Measurements from ENCODE around the gene MORN1. TPM values are rescaled to one million over a fixed set of nuclear protein-coding genes. Genes with fewer than 3 reads are reported as not detected.
"Not testable (repeated sequence)": the region's sequence is repeated elsewhere in the genome, so short reads cannot be mapped to it uniquely, and the experiment has no call there.

Gene MORN1
- total RNA-seq, 2 experiments from 2014 or later = 5.9 to 6.6 TPM

DNA sequence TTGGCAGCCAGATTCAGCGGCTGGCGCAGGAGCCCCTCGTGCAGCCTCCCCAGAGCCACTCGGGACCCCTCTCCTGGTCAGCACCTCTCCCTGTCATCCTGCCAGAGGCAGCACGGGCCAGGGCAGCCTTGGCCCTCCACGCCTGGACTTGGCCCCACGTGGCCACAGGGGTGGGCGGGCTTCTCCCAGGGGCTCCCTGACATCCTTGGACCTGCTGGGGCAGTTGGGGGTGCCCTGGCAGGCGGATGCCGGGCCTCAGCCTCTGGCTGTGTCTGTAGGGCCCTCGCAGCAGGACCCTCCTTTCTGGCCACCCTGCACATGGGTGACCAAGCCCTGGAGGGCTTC is 60.2 kb downstream of the MORN1 start:
- intact Hi-C loops (cut with micrococcal nuclease) = no loop called here
- ChIA-PET POLR2A (no interaction called here), CTCF (no interaction called here)
- Mint-ChIP-seq H3K27me3 (peaks cover 2% of the 10 kb centered on the region), H3K36me3 (ENCODE audit: low read depth) (no peaks in the 10 kb centered on the region), H3K4me3 (no peak overlapping the region), H3K27ac (no peak overlapping the region), H3K4me1 (ENCODE audit: low read depth) (no peaks in the 10 kb centered on the region), H3K9me3 (no peaks in the 10 kb centered on the region)
- DNase-seq (no peak), ATAC-seq (no peak)
- TF ChIP-seq, protein P1, sequence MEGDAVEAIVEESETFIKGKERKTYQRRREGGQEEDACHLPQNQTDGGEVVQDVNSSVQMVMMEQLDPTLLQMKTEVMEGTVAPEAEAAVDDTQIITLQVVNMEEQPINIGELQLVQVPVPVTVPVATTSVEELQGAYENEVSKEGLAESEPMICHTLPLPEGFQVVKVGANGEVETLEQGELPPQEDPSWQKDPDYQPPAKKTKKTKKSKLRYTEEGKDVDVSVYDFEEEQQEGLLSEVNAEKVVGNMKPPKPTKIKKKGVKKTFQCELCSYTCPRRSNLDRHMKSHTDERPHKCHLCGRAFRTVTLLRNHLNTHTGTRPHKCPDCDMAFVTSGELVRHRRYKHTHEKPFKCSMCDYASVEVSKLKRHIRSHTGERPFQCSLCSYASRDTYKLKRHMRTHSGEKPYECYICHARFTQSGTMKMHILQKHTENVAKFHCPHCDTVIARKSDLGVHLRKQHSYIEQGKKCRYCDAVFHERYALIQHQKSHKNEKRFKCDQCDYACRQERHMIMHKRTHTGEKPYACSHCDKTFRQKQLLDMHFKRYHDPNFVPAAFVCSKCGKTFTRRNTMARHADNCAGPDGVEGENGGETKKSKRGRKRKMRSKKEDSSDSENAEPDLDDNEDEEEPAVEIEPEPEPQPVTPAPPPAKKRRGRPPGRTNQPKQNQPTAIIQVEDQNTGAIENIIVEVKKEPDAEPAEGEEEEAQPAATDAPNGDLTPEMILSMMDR (IDR thresholded peaks at IDR 0.05) = no peak

DNA sequence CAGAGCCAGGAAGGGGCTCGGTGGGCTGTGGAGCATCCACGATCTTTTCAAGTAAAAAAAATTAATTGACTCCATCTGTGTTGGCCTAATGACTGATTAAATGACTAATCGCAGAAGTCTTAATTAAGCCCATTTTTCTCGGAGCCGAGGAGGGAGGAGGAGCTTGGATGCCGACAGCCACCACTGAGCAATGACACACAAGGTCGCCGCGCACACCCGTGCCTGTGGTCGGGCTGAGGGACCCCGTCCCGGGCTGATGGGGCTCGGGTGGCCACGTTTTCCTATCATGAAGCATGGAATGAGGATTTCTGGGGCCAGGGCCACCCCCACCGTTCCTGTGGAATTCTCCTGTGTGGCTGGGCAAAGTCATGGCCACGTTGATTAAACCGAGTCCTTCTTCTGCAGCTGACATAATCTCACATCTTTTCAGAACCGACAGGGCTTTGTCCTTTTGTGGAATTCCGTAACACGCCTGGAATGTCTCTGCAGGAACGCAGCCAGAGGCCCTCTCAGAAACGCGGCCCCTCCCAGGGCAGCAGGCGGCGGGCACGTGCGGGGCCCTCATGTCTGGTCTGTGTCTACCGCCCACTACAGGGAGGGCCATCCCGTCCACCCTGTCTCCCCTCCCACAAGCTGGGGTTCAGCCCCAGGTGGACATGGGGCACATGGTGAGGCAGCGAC is 60.7 kb downstream of the MORN1 start:
- no peaks in the 10 kb centered on the region for H3K36me3 Mint-ChIP-seq (ENCODE audit: low read depth)
- ChIA-PET POLR2A (no interaction called here), CTCF (no interaction called here)
- peaks cover 2% of the 10 kb centered on the region for H3K27me3 Mint-ChIP-seq
- DNase-seq = no peak
- no peak for ATAC-seq
- TF ChIP-seq, protein P1 (IDR thresholded peaks at IDR 0.05) = no peak
- H3K27ac Mint-ChIP-seq = no peak overlapping the region
- H3K4me3 Mint-ChIP-seq = no peak overlapping the region
- H3K4me1 Mint-ChIP-seq (ENCODE audit: low read depth) = no peaks in the 10 kb centered on the region
- H3K9me3 Mint-ChIP-seq = no peaks in the 10 kb centered on the region
- intact Hi-C loops (cut with micrococcal nuclease) = no loop called here

GRCh38 chr1:2330035-2330434 is 61.3 kb downstream of the MORN1 start:
- intact Hi-C loops (cut with micrococcal nuclease) = no loop called here
- DNase-seq (no peak), ATAC-seq (no peak)
- Mint-ChIP-seq H3K4me1 (ENCODE audit: low read depth) (no peaks in the 10 kb centered on the region), H3K9me3 (no peaks in the 10 kb centered on the region), H3K36me3 (ENCODE audit: low read depth) (no peaks in the 10 kb centered on the region), H3K27me3 (peaks cover 5% of the 10 kb centered on the region), H3K4me3 (no peak overlapping the region), H3K27ac (no peak overlapping the region)
- CTCF ChIA-PET = no interaction called here
- TF ChIP-seq, protein P1 (IDR thresholded peaks at IDR 0.05) = no peak
- POLR2A ChIA-PET = no interaction called here

DNA sequence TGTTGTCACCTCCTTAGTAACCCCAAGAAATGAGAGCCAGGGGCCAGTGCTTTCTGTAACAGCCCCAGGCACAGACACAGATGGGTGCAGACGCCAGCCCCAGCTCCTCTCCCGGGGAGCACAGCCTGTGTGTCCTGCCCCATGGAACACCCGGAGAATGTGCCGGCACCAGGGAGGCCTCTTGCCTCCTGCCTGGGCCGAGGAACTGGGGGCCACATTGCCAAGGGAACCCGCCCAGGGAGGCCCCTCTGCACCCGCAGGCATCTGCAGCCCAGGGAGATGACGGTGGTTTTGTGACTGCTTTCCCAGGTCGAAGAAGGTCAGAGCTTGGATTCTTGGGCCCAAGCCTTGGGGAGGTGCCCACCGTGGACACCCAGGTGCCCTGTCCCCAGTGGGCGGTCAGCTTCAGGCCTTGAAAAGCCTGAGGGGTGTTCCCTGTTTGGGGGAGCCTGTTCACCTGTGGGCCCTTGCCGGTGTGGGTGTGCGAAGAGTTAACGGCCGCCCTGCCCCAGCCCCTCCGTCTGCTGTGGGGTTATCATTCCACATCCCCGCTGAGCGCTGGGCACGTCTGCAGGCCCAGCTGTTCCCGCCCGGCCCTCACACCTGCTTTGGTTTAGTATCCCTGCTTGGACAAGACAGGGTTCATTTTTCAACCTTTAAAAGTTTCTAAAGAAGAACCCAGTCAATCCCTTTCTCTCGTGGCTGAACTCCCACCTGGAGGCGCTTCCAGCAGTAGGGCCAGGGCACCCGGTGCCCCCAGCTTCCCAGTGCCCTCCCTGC is 62.5 kb downstream of the MORN1 start:
- ATAC-seq = no peak
- ChIA-PET CTCF (no interaction called here), POLR2A (no interaction called here)
- H3K4me1 Mint-ChIP-seq (ENCODE audit: low read depth) = no peaks in the 10 kb centered on the region
- TF ChIP-seq, protein P1 (IDR thresholded peaks at IDR 0.05) = no peak
- no peak overlapping the region for H3K27ac Mint-ChIP-seq
- H3K27me3 Mint-ChIP-seq = peaks cover 5% of the 10 kb centered on the region
- no peak for DNase-seq
- no peaks in the 10 kb centered on the region for H3K9me3 Mint-ChIP-seq
- no peaks in the 10 kb centered on the region for H3K36me3 Mint-ChIP-seq (ENCODE audit: low read depth)
- intact Hi-C loops (cut with micrococcal nuclease) = no loop called here
- H3K4me3 Mint-ChIP-seq = no peak overlapping the region

- no peaks in the 10 kb centered on the region for H3K36me3 Mint-ChIP-seq (ENCODE audit: low read depth)
- ATAC-seq = no peak
- no peaks in the 10 kb centered on the region for H3K4me1 Mint-ChIP-seq (ENCODE audit: low read depth)
- CTCF ChIA-PET = no interaction called here
- H3K4me3 Mint-ChIP-seq = no peak overlapping the region
- no peak for DNase-seq
- intact Hi-C loops (cut with micrococcal nuclease) = no loop called here
- H3K9me3 Mint-ChIP-seq = no peaks in the 10 kb centered on the region
- peaks cover 5% of the 10 kb centered on the region for H3K27me3 Mint-ChIP-seq
- POLR2A ChIA-PET = no interaction called here
- TF ChIP-seq, protein P1 (IDR thresholded peaks at IDR 0.05) = no peak
- no peak overlapping the region for H3K27ac Mint-ChIP-seq
These were observed 63.5 kb downstream of the MORN1 start for GRCh38 chr1:2327841-2328240.

GRCh38 chr1:2327162-2327561 is 64.2 kb downstream of the MORN1 start:
- ATAC-seq; H3K4me1 Mint-ChIP-seq (ENCODE audit: low read depth); H3K36me3 Mint-ChIP-seq (ENCODE audit: low read depth); H3K4me3 Mint-ChIP-seq; CTCF ChIA-PET; POLR2A ChIA-PET; DNase-seq; H3K27ac Mint-ChIP-seq; H3K9me3 Mint-ChIP-seq; intact Hi-C loops (cut with micrococcal nuclease); H3K27me3 Mint-ChIP-seq: not testable (repeated sequence)

Data from activated CD8-positive, alpha-beta T cell treated with anti-CD3 and anti-CD28 coated beads for 36 hours (primary cell).